ENCODE measurements around the gene UBQLN4.

DNA sequence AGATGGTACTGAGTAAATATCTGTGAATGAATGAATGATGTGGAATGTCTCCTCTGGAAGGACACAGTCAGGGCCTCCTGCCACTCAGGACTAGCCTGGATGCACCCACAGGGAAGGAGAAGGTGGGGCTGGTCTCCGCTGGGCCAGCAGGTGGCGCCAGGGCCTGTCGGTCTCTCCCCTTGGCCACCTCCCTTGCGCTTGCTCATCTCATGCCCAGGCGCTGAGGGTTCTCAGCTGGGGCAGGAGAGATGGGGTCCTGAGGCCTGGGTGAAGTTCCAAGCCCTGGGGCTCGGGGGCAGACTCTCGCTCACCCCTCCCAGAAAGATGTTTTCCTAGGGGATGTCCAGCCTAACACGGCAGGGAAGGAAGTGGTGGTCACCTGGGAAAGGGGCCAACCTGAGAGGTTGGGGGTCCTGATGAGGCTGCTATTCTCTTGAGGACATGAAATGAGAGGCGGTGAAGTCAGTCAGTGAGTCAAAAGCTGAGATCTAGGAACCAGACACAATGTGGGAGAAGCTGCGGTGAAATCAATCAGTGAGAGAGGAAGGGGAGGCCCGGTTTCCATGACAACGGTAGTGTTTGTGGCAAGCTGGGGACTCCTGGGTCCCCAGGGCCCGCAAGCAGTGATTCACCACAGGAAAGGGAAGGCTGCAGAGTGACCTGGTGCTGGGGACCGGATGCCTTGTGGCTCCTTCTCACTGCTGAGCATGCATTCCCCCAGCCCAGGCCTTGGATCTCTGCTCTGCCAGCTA, 43.2 kb upstream of the UBQLN4 start:
- TF ChIP-seq MAX (IDR thresholded peaks at IDR 0.05; ENCODE audit: insufficient read depth, insufficient read length) (no peak), CTCF (IDR thresholded peaks at IDR 0.05; ENCODE audit: extremely low read depth in 1 of 2, insufficient read depth in 1 of 2, low read depth in 1 of 2, low read length in 2 of 2) (peak; percentile 96 to 99)

Data from endothelial cell of umbilical vein (primary cell).